Osteocyte (in vitro differentiated cells): Measurements from ENCODE around the gene NAB1. TPM values are rescaled to one million over a fixed set of nuclear protein-coding genes. Genes with fewer than 3 reads are reported as not detected.

Source experiments
- DNase-seq: peaks from one replicate; pipeline ENCODE4 v3.0.0; 2021; ENCODE audit warnings: mixed read lengths; ENCODE audit not compliant: unreplicated experiment; ENCODE audit errors: extremely low spot score
- H3K27ac Mint-ChIP-seq: one replicate; pipeline ENCODE4 v1.8.0; 2021; ENCODE audit warnings: mild to moderate bottlenecking, mixed read lengths; ENCODE audit not compliant: unreplicated experiment
- H3K27me3 Mint-ChIP-seq: one replicate; pipeline ENCODE4 v1.8.0; 2021; ENCODE audit warnings: mixed read lengths; ENCODE audit not compliant: unreplicated experiment
- H3K36me3 Mint-ChIP-seq: one replicate; pipeline ENCODE4 v1.8.0; 2021; ENCODE audit warnings: mixed read lengths; ENCODE audit not compliant: unreplicated experiment
- H3K4me1 Mint-ChIP-seq: one replicate; pipeline ENCODE4 v1.8.0; 2021; ENCODE audit warnings: mixed read lengths; ENCODE audit not compliant: unreplicated experiment
- H3K4me3 Mint-ChIP-seq: one replicate; pipeline ENCODE4 v1.8.0; 2021; ENCODE audit warnings: mild to moderate bottlenecking, moderate library complexity, mixed read lengths; ENCODE audit not compliant: unreplicated experiment
- H3K9me3 Mint-ChIP-seq: one replicate; pipeline ENCODE4 v1.8.0; 2021; ENCODE audit warnings: mixed read lengths; ENCODE audit not compliant: unreplicated experiment
- total RNA-seq: library from RNA; stranded (reverse); gene quantifications from 2 replicates; pipeline ENCODE4 v1.2.1, GENCODE V29; 2021
- TF ChIP-seq, protein P1 (sequence below): fragments of 200-600 bp; sonication (generic); IDR thresholded peaks from 2 replicates; pipeline ENCODE4 v1.5.0; 2021; ENCODE audit warnings: antibody characterized with exemption, mild to moderate bottlenecking, moderate library complexity

Gene NAB1
- total RNA-seq, 1 donor from 2014 or later, result 63.3 TPM

DNA sequence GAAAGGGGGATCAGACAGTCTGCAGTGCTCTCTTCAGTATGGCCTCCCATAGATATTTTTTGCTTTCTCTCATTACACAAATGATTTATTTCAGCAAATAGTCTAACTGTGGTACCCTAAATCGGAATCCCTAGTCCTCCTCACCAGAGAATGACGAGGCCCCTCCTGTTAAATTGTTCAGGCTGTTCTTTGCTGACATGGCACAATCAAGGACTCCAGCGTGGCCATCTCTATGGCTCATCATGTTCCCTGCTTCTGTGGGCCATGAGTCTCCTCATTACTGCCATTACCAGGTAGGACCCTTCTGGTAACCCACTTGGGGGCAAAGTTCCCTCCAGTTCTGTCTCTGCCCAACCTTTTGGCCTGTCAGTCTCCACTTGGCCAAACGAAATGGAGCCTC, 62.2 kb downstream of the NAB1 start:
- TF ChIP-seq, protein P1, sequence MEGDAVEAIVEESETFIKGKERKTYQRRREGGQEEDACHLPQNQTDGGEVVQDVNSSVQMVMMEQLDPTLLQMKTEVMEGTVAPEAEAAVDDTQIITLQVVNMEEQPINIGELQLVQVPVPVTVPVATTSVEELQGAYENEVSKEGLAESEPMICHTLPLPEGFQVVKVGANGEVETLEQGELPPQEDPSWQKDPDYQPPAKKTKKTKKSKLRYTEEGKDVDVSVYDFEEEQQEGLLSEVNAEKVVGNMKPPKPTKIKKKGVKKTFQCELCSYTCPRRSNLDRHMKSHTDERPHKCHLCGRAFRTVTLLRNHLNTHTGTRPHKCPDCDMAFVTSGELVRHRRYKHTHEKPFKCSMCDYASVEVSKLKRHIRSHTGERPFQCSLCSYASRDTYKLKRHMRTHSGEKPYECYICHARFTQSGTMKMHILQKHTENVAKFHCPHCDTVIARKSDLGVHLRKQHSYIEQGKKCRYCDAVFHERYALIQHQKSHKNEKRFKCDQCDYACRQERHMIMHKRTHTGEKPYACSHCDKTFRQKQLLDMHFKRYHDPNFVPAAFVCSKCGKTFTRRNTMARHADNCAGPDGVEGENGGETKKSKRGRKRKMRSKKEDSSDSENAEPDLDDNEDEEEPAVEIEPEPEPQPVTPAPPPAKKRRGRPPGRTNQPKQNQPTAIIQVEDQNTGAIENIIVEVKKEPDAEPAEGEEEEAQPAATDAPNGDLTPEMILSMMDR, result no peak
- no peak overlapping the region for H3K27ac Mint-ChIP-seq
- no peak for DNase-seq
- H3K4me3 Mint-ChIP-seq, result no peak overlapping the region
- H3K4me1 Mint-ChIP-seq, result peaks cover 6% of the 10 kb centered on the region
- no peaks in the 10 kb centered on the region for H3K36me3 Mint-ChIP-seq
- peaks cover 6% of the 10 kb centered on the region for H3K9me3 Mint-ChIP-seq
- no peaks in the 10 kb centered on the region for H3K27me3 Mint-ChIP-seq

DNA sequence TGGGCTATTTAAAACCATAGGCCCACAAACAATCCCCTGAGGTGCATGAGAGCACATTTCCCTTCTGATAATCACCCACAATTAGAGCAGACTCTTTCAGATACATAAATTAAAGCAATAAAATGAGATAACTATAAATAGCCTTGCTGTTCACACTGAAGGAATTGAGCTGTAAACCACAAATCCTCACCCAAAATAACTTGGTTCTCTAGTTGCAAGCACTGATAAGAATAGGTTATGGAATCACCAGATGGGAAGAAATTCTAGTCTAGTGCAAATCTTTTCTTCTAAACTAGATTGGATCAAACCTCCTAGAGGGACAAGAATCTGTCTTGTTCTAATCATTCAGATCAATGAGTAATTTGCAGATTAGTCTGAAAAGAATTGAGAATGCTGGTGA, 64.6 kb downstream of the NAB1 start:
- Mint-ChIP-seq H3K27me3 (no peaks in the 10 kb centered on the region), H3K4me1 (peaks cover 9% of the 10 kb centered on the region), H3K4me3 (no peak overlapping the region), H3K27ac (no peak overlapping the region), H3K9me3 (no peaks in the 10 kb centered on the region), H3K36me3 (no peaks in the 10 kb centered on the region)
- TF ChIP-seq, protein P1, result no peak
- DNase-seq, result no peak

DNA sequence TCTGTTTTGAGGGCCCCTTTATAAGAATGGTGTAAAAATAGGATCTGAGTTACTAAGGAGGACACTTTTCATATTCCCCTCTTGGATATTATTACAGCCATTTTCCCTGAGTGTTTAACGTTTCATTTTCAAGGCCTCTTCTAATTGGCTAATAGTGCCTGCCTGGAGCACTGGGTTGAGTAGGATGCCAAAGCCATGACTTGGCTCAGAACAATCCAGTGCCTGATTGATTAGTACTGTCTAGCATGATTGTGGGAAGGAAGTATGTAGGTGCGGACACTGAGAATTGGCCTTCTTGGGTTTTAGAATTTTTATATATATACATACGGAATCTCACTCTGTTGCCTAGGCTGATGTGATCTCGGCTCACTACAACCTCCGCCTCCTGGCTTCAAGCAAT, 66.1 kb downstream of the NAB1 start:
- no peak for DNase-seq
- H3K4me3 Mint-ChIP-seq, result no peak overlapping the region
- no peaks in the 10 kb centered on the region for H3K36me3 Mint-ChIP-seq
- no peaks in the 10 kb centered on the region for H3K27me3 Mint-ChIP-seq
- H3K9me3 Mint-ChIP-seq, result no peaks in the 10 kb centered on the region
- no peak overlapping the region for H3K27ac Mint-ChIP-seq
- peaks cover 19% of the 10 kb centered on the region for H3K4me1 Mint-ChIP-seq
- TF ChIP-seq, protein P1, result no peak

DNA sequence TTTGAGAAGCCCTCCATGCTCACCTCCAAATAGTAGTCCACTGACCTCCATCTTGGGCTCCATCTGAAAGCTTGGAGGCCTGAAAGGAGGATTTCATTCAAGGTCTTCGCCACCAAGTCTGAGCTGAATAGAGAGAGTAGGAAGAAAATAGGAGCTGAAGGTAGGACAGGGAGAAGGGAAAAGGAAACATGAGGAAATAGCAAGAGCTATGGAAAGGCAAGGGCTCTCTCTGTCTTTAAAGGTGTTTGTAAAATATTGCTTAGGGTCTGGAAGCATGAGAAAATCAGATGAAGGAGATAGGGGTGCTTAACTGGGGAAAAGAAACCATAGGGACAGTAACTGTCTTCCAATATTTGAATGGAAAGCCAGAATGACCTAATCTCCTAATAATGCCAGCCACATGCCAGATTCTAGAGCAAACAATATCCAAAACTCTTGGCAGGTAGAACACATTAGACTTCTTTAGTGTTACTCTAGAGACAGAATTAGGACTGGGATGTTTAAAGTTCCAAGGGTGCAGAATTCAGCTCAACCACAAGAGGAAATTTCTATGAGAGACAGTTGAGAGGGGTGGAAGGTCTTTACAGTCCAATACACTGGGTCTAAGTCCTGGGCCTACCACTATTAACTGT, 67.4 kb downstream of the NAB1 start:
- no peak overlapping the region for H3K27ac Mint-ChIP-seq
- H3K4me1 Mint-ChIP-seq, result peaks cover 13% of the 10 kb centered on the region
- no peaks in the 10 kb centered on the region for H3K36me3 Mint-ChIP-seq
- DNase-seq, result no peak
- no peaks in the 10 kb centered on the region for H3K27me3 Mint-ChIP-seq
- TF ChIP-seq, protein P1, result no peak
- H3K4me3 Mint-ChIP-seq, result no peak overlapping the region
- no peaks in the 10 kb centered on the region for H3K9me3 Mint-ChIP-seq

DNA sequence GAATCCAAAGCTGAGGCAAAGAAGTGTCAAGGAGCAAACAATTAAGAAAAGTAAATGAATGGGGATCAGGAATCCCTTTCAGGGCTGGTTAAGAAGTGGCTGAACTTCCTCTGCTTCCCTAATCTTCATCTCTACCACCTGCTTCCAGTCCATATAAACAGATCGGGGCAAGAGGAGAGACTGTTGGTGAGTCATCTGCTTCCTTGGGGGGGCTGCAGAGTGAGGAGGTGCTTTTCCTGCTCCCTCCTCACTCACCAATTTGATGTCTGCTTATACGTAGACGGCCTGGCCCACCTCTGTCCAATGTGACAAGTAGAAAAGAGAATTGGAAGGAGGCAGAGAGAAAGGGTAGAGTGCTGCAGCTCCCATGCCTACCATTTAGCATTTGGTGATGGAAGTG, 68.4 kb downstream of the NAB1 start:
- Mint-ChIP-seq H3K27me3 (no peaks in the 10 kb centered on the region), H3K4me1 (peaks cover 14% of the 10 kb centered on the region), H3K36me3 (no peaks in the 10 kb centered on the region)

More for the DNA sequence above, 68.4 kb downstream of the NAB1 start:
- Mint-ChIP-seq H3K27ac (no peak overlapping the region), H3K9me3 (no peaks in the 10 kb centered on the region), H3K4me3 (no peak overlapping the region)
- TF ChIP-seq, protein P1, result no peak
- no peak for DNase-seq
